Measurements from ENCODE around the gene PLAC9.

- TF ChIP-seq CTCF (IDR thresholded peaks at IDR 0.05; ENCODE audit: insufficient read depth, low read length, poor library complexity, severe bottlenecking) (no peak), EZH2phosphoT487 (conservative IDR thresholded peaks at IDR 0.05; ENCODE audit: low read length) (no peak)
These were observed 5.4 kb downstream of the PLAC9 start for GRCh38 chr10:80137920-80138319.

Measured in SU-DHL-6 (cell line).